Mucosa of stomach (tissue), 1 donor: ENCODE data around the gene PRR16.
"Not testable (repeated sequence)": the region's sequence is repeated elsewhere in the genome, so short reads cannot be mapped to it uniquely, and the experiment has no call there.

Experiments
- H3K27me3 ChIP-seq: one replicate; pipeline ENCODE4 v1.7.0; 2013; ENCODE audit warnings: mild to moderate bottlenecking, low read length; ENCODE audit not compliant: control insufficient read depth, insufficient read depth
- H3K36me3 ChIP-seq: one replicate; pipeline ENCODE4 v1.7.0; 2013; ENCODE audit warnings: low read length; ENCODE audit not compliant: control insufficient read depth, insufficient read depth
- H3K4me1 ChIP-seq: one replicate; pipeline ENCODE4 v1.7.0; 2013; ENCODE audit warnings: mild to moderate bottlenecking, low read length; ENCODE audit not compliant: control insufficient read depth, insufficient read depth
- H3K4me3 ChIP-seq: one replicate; pipeline ENCODE4 v1.7.0; 2013; ENCODE audit warnings: low read length
- H3K9ac ChIP-seq: one replicate; pipeline ENCODE4 v1.7.0; 2013; ENCODE audit warnings: mild to moderate bottlenecking, low read length, moderate library complexity
- H3K9me3 ChIP-seq: one replicate; pipeline ENCODE4 v1.7.0; 2013; ENCODE audit warnings: mild to moderate bottlenecking, low read length, moderate library complexity; ENCODE audit not compliant: control insufficient read depth
- donor health status: Pancreatic carcinoma.

The PRR16 gene

DNA sequence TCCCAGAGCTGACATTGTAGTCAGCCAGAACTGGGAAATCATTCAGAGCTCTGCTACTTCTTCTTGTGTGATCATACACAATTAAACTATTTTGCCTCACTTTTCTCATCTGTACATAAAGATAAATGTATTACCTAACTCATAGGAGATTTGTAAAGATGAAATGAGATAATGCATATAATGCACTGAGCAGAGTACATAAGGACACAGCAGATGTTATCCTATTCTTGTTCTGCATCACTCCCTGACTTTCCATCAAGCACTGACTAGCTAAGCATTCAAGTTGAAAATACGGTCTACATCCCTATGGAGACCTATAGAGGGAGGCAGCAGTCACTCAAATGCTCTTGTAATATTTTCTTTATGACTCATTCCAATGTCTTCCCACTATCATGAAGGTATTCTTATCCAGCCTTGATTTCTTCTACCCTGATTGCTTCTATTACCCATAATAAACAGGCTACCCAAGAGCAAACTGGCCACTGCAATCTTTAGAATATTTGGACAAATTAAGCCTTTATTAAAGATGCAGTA, 16.3 kb upstream of the PRR16 start:
- Histone ChIP-seq H3K9ac (no peak overlapping the region), H3K27me3 (no peaks in the 10 kb centered on the region), H3K9me3 (no peaks in the 10 kb centered on the region), H3K36me3 (no peaks in the 10 kb centered on the region), H3K4me3 (no peak overlapping the region), H3K4me1 (no peaks in the 10 kb centered on the region)

DNA sequence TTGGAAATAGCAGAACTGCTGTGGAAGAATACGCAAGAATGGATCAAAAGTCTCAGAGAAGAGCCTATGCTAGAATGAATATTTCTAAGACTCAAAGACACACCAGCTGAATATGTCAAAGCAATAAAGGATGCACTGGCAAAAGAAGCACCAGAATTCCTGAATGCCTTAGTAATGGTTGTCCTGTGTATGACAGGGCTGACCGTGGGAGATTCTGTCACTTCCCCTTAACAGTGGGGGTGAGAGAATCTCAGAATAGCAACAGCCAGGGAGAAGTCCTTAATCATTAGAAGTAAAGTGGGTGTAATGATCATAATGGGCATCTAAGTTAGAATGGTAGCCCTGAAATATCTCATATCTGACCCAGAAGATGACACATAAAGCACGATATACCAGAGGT, 14.6 kb upstream of the PRR16 start:
- no peaks in the 10 kb centered on the region for H3K4me1 ChIP-seq
- no peak overlapping the region for H3K9ac ChIP-seq
- H3K4me3 ChIP-seq = no peak overlapping the region
- H3K36me3 ChIP-seq = no peaks in the 10 kb centered on the region
- no peaks in the 10 kb centered on the region for H3K27me3 ChIP-seq
- H3K9me3 ChIP-seq = no peaks in the 10 kb centered on the region

DNA sequence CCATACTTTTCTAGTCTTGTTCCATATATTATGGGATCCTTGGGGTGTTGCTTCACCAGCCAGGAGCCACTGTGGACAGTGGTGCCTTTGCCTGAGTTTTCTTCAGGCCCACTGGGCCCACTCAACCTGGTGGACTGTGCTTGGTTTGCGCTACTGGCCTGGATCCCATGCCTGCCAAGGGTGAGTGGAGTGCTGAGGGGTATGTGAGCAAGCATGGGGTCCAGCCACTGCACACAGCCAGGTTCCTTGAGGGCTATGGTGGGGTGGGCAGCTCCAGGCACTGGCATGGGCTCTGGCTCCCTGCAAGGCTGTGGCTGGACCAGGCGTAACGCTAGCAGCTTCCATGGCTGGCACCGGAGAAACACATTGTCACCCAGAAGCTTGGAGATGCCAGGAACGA, 13.2 kb upstream of the PRR16 start:
- H3K9ac ChIP-seq = no peak overlapping the region
- no peaks in the 10 kb centered on the region for H3K27me3 ChIP-seq
- no peaks in the 10 kb centered on the region for H3K36me3 ChIP-seq
- H3K4me3 ChIP-seq = no peak overlapping the region
- no peaks in the 10 kb centered on the region for H3K9me3 ChIP-seq
- no peaks in the 10 kb centered on the region for H3K4me1 ChIP-seq

GRCh38 chr5:120451445-120451844, 12.7 kb upstream of the PRR16 start:
- Histone ChIP-seq H3K9me3 (no peaks in the 10 kb centered on the region), H3K36me3 (no peaks in the 10 kb centered on the region), H3K4me3 (no peak overlapping the region), H3K27me3 (no peaks in the 10 kb centered on the region), H3K4me1 (no peaks in the 10 kb centered on the region), H3K9ac (no peak overlapping the region)

DNA sequence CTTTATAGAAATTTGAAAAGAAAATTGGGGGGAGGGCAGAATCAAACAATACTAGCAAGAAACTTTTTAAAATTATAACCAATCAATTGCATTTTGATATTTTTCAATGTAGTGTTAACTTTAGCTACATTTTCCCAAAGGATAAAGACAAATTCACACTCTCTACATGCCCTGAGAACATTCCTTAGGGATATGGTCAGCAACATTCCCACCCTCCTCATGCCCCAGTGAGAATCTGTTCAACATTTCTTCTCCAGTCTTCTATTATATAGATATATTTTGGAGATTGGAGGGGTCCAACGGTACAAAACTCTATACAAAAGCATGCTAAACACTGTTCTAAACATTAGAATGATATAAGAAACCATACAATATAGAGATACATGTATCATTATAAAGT, 11.6 kb upstream of the PRR16 start:
- no peaks in the 10 kb centered on the region for H3K4me1 ChIP-seq
- no peaks in the 10 kb centered on the region for H3K9me3 ChIP-seq
- H3K4me3 ChIP-seq = no peak overlapping the region
- no peaks in the 10 kb centered on the region for H3K36me3 ChIP-seq
- H3K27me3 ChIP-seq = no peaks in the 10 kb centered on the region
- no peak overlapping the region for H3K9ac ChIP-seq

DNA sequence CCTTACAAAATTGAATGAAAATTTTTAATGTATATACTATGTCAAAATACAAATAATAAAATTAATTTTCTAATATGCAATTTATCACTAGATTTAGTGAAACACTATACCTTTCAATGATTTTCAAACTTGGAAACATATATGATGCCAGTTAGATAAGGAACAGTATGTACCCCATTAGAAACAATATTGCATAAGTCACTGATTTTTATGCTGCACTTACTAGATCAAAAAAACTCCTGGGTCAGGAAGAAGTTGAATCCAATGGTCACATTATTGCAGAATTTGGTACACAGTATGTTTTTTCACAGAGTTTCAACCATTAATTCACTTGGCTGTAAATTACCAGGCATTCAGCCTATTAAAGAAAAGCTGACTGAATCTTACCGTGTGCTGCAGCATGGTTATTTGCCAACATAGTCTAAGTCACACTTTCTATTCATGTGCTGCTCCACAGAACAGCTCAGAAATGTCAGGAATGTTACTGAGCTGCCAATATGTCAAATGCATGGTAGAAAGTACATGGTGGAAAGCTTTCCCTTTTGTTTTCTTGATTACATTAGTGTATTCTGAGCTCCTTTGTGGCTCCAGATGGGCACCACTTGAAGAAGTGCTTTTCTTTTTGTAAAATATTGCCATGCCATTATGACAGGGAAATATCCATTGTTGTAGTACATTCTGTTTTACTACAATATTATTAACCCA, 9.9 kb upstream of the PRR16 start:
- Histone ChIP-seq H3K9ac (no peak overlapping the region), H3K36me3 (no peaks in the 10 kb centered on the region), H3K4me3 (no peak overlapping the region), H3K4me1 (no peaks in the 10 kb centered on the region), H3K27me3 (no peaks in the 10 kb centered on the region), H3K9me3 (no peaks in the 10 kb centered on the region)

DNA sequence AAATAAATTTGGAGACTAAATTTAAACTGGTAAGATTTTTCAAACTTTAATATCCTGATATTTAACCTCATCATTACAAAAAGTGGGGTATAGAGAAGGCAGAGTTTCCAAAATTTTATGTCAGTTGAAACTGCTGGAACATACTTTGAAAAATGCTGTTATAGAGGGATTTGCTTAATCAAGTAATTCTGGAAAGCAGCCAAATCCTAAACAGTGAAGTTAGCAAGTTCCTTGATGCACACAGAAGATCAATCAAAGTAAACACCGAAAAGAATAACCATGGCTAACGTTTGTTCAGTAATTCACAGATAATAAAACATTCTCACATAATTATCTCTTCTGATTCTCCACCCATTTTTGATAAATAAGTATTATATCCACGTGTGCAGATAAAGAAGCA, 8.1 kb upstream of the PRR16 start:
- no peak overlapping the region for H3K9ac ChIP-seq
- H3K27me3 ChIP-seq = no peaks in the 10 kb centered on the region
- H3K9me3 ChIP-seq = no peaks in the 10 kb centered on the region
- H3K36me3 ChIP-seq = no peaks in the 10 kb centered on the region
- no peaks in the 10 kb centered on the region for H3K4me1 ChIP-seq
- H3K4me3 ChIP-seq = no peak overlapping the region

GRCh38 chr5:120457839-120458507, 6.1 kb upstream of the PRR16 start:
- Histone ChIP-seq H3K9ac (peak overlapping the region; percentile 25), H3K36me3 (no peaks in the 10 kb centered on the region), H3K27me3 (no peaks in the 10 kb centered on the region), H3K4me3 (peak overlapping the region; percentile 60), H3K4me1 (no peaks in the 10 kb centered on the region), H3K9me3 (no peaks in the 10 kb centered on the region)

DNA sequence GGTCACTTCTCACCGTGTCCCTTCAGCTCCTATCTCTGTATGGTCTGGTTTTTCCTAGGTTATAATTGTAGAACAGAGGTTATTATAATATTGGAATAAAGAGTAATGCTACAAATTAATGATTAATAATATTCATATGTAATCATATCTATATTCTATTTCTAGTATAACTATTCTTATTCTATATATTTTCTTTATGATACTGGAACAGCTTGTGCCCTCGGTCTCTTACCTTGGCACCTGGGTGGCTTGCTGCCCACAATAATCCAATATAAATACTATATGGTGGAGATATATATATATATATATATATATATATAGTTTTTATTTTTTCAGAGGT, 5.6 kb upstream of the PRR16 start:
- H3K9me3 ChIP-seq, H3K4me3 ChIP-seq, H3K36me3 ChIP-seq, H3K27me3 ChIP-seq, H3K9ac ChIP-seq, H3K4me1 ChIP-seq: not testable (repeated sequence)

DNA sequence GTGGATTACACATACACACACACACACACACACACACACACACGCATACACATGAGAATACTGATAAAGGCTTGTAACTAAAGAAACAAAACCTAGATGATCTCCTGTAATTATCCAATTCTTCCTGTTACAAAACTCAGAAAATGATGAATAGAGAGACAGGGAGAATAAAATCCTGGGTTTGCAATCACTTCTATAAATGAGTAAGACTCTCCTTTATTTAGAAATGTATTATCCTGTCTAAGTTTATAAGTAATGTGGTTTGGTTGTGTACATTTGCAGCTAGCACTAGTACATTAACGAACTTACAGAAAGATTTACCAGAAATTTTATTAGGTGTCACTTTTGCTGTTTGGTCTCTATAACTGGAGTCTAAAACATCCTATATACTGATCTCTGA, 2.8 kb upstream of the PRR16 start:
- Histone ChIP-seq H3K9me3 (no peaks in the 10 kb centered on the region), H3K9ac (no peak overlapping the region), H3K4me3 (no peak overlapping the region), H3K36me3 (no peaks in the 10 kb centered on the region), H3K4me1 (no peaks in the 10 kb centered on the region), H3K27me3 (peaks cover 28% of the 10 kb centered on the region)

- Histone ChIP-seq H3K9ac (no peak overlapping the region), H3K36me3 (no peaks in the 10 kb centered on the region), H3K4me1 (no peaks in the 10 kb centered on the region), H3K4me3 (no peak overlapping the region), H3K27me3 (peaks cover 31% of the 10 kb centered on the region), H3K9me3 (no peaks in the 10 kb centered on the region)
Observed at GRCh38 chr5:120463006-120463680, 957 bp upstream of the PRR16 start.

GRCh38 chr5:120464627-120465435, 731 bp downstream of the PRR16 start:
- Histone ChIP-seq H3K36me3 (no peaks in the 10 kb centered on the region), H3K4me3 (no peak overlapping the region), H3K9ac (peak overlapping the region; percentile 51), H3K4me1 (no peaks in the 10 kb centered on the region), H3K27me3 (peaks cover 31% of the 10 kb centered on the region), H3K9me3 (no peaks in the 10 kb centered on the region)
